OCI-LY7 (cell line): ENCODE measurements around the gene PTPRM. TPM values are rescaled to one million over a fixed set of nuclear protein-coding genes. Genes with fewer than 3 reads are reported as not detected.

Source experiments
- BruUV-seq: library from RNA; stranded (reverse); fragments of 400-500 nt; replicated peaks from 2 replicates; lab custom pipeline; 2021; lab: Mats Ljungman, UMichigan
- CTCF ChIA-PET: fragments of 300-600 bp; sonication (Branson Sonifier 250); formaldehyde crosslinking; loops from one replicate; lab custom pipeline; 2022; ENCODE audit warnings: antibody characterized with exemption; ENCODE audit not compliant: unreplicated experiment; lab: Charles Lee
- POLR2A ChIA-PET: fragments of 300-600 bp; sonication (Branson Sonifier 250); formaldehyde crosslinking; loops from one replicate; lab custom pipeline; 2022; ENCODE audit warnings: antibody characterized with exemption; lab: Charles Lee
- DNase-seq: peaks from one replicate; pipeline ENCODE4 v3.0.0-alpha.2; 2015; ENCODE audit warnings: low spot score
- H2AFZ ChIP-seq: fragments of 200-600 bp; sonication (generic), shearing (Covaris generic); 2 replicates; pipeline ENCODE4 v1.6.1; 2014; ENCODE audit warnings: mild to moderate bottlenecking, antibody characterized with exemption, low read length, moderate library complexity
- H3K27ac ChIP-seq: fragments of 200-600 bp; sonication (generic); 2 replicates; pipeline ENCODE4 v1.5.1; 2014; ENCODE audit warnings: mixed run types, low read depth, mild to moderate bottlenecking, moderate library complexity, low read length, inconsistent platforms; ENCODE audit not compliant: poor library complexity, severe bottlenecking
- H3K36me3 ChIP-seq: fragments of 200-600 bp; sonication (generic); 2 replicates; pipeline ENCODE4 v1.6.1; 2014; ENCODE audit warnings: mild to moderate bottlenecking, antibody characterized with exemption, low read length, moderate library complexity, mixed read lengths; ENCODE audit not compliant: insufficient read depth
- H3K4me1 ChIP-seq: fragments of 200-600 bp; sonication (generic); 2 replicates; pipeline ENCODE4 v1.5.1; 2014; ENCODE audit warnings: mild to moderate bottlenecking, low read length; ENCODE audit not compliant: insufficient read depth, poor library complexity, severe bottlenecking
- H3K4me2 ChIP-seq: fragments of 200-600 bp; sonication (generic); 2 replicates; pipeline ENCODE4 v1.6.1; 2014; ENCODE audit warnings: mild to moderate bottlenecking, low read length
- H3K4me3 ChIP-seq: fragments of 200-600 bp; sonication (generic); 2 replicates; pipeline ENCODE4 v1.5.1; 2014; ENCODE audit warnings: mild to moderate bottlenecking, low read depth, low read length; ENCODE audit not compliant: poor library complexity, severe bottlenecking
- H3K79me2 ChIP-seq: fragments of 200-600 bp; sonication (generic); 2 replicates; pipeline ENCODE4 v1.6.1; 2016; ENCODE audit warnings: low read depth, mild to moderate bottlenecking, low read length, moderate library complexity, mixed read lengths; ENCODE audit not compliant: insufficient read depth
- H3K9me2 ChIP-seq: fragments of 200-600 bp; sonication (generic); 2 replicates; pipeline ENCODE4 v1.6.1; 2016; ENCODE audit warnings: mild to moderate bottlenecking, low read length, mixed read lengths; ENCODE audit not compliant: insufficient read depth
- H3K9me3 ChIP-seq: fragments of 200-600 bp; sonication (generic); 2 replicates; pipeline ENCODE4 v1.6.1; 2014; ENCODE audit warnings: mild to moderate bottlenecking, mixed run types, low read length, mixed read lengths
- H4K20me1 ChIP-seq: fragments of 200-600 bp; sonication (generic); 2 replicates; pipeline ENCODE4 v1.6.1; 2014; ENCODE audit warnings: mild to moderate bottlenecking, antibody characterized with exemption, low read length, moderate library complexity, mixed read lengths; ENCODE audit not compliant: insufficient read depth
- EZH2phosphoT487 ChIP-seq: fragments of 200-600 bp; sonication (generic); IDR thresholded peaks from 2 replicates; pipeline ENCODE4 v1.6.1; 2018; ENCODE audit warnings: low read depth, borderline replicate concordance, mild to moderate bottlenecking, mixed run types, antibody characterized with exemption, low read length, moderate library complexity, mixed read lengths
- intact Hi-C: fragments of 100-400 bp; cut with micrococcal nuclease; formaldehyde crosslinking; loops from one replicate; pipeline ENCODE4 v1.10.0; 2022; ENCODE audit not compliant: unreplicated experiment
- total RNA-seq, 2 experiments: library from RNA; depleted of rRNA in 1 of 2; stranded (reverse); fragments of >200 nt in 1 of 2; shearing (Covaris generic) in 1 of 2; gene quantifications; 2 replicates each; pipeline ENCODE4 v1.2.3, GENCODE V29; 2014 to 2022
- TF ChIP-seq, protein P1 (sequence below): fragments of 200-600 bp; sonication (generic); conservative IDR thresholded peaks from 2 replicates; pipeline ENCODE4 v1.5.1; 2014; ENCODE audit warnings: mild to moderate bottlenecking, antibody characterized with exemption, low read length, moderate library complexity, mixed read lengths

The PTPRM gene
- total RNA-seq, 2 experiments from 2014 or later: not detected

DNA sequence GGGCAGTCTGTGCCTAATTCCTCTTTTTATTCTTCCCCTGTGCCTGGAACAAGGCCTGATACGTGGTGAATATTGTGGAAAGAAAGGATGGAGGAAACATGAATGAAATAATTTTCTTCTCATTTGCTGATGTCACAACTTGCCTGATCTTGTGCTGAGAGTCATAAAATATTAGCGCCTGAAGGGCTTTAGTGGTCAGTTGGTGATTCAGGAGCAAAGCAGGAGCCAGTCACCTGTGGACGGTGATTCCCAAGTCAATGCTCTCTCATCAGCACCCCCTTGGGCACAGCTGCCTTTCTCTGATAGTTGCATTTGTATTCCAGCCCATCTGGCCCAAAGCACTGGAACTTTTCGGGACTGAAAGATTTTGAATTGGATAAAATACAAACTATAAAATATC lies 539.5 kb downstream of the PTPRM start:
- DNase-seq: no peak
- Histone ChIP-seq H3K4me3 (no peak overlapping the region), H3K36me3 (no peaks in the 10 kb centered on the region), H3K9me3 (no peaks in the 10 kb centered on the region), H3K27ac (no peak overlapping the region), H3K79me2 (no peaks in the 10 kb centered on the region), H3K9me2 (no peaks in the 10 kb centered on the region), H3K4me2 (no peak overlapping the region), H2AFZ (no peak overlapping the region), H4K20me1 (no peaks in the 10 kb centered on the region), H3K4me1 (no peaks in the 10 kb centered on the region)
- no peak for TF ChIP-seq EZH2phosphoT487
- TF ChIP-seq, protein P1, sequence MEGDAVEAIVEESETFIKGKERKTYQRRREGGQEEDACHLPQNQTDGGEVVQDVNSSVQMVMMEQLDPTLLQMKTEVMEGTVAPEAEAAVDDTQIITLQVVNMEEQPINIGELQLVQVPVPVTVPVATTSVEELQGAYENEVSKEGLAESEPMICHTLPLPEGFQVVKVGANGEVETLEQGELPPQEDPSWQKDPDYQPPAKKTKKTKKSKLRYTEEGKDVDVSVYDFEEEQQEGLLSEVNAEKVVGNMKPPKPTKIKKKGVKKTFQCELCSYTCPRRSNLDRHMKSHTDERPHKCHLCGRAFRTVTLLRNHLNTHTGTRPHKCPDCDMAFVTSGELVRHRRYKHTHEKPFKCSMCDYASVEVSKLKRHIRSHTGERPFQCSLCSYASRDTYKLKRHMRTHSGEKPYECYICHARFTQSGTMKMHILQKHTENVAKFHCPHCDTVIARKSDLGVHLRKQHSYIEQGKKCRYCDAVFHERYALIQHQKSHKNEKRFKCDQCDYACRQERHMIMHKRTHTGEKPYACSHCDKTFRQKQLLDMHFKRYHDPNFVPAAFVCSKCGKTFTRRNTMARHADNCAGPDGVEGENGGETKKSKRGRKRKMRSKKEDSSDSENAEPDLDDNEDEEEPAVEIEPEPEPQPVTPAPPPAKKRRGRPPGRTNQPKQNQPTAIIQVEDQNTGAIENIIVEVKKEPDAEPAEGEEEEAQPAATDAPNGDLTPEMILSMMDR: no peak
- intact Hi-C loops: no loop called here
- ChIA-PET CTCF (no interaction called here), POLR2A (interaction anchor here (0.7 kb wide), 1 partner anchor 519 kb away, joined by 3 read pairs; no protein-coding TSS in a partner anchor)
- BruUV-seq: no TSS peak

DNA sequence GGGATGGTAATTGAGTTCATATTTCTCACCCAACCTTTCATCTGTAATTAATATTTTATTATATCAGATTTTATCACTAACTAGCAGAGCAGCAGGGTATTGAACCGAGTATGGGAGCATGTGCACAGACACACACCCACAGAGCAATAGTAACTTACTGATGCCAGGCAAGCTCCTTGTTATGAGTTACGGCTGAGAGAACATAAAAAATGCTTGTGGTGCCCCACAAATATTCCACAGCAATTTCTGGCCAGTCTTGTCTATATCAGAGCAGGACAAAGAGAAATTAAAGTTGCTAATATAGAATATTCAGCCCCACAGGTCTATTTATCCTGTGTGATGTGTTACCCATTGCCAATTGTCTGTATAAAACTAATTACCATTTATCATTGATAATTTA lies 540.3 kb downstream of the PTPRM start:
- BruUV-seq: no TSS peak
- POLR2A ChIA-PET: interaction anchor here (0.5 kb wide), 1 partner anchor 307 kb away, joined by 3 read pairs; no protein-coding TSS in a partner anchor
- no peak overlapping the region for H3K27ac ChIP-seq
- no peaks in the 10 kb centered on the region for H3K9me3 ChIP-seq
- intact Hi-C loops: no loop called here
- H3K4me1 ChIP-seq: no peaks in the 10 kb centered on the region
- CTCF ChIA-PET: no interaction called here
- H4K20me1 ChIP-seq: no peaks in the 10 kb centered on the region
- no peak for DNase-seq
- TF ChIP-seq EZH2phosphoT487: no peak
- TF ChIP-seq, protein P1: no peak
- no peaks in the 10 kb centered on the region for H3K9me2 ChIP-seq
- no peaks in the 10 kb centered on the region for H3K36me3 ChIP-seq
- H3K4me3 ChIP-seq: no peak overlapping the region
- H3K79me2 ChIP-seq: no peaks in the 10 kb centered on the region
- no peak overlapping the region for H2AFZ ChIP-seq
- no peak overlapping the region for H3K4me2 ChIP-seq

DNA sequence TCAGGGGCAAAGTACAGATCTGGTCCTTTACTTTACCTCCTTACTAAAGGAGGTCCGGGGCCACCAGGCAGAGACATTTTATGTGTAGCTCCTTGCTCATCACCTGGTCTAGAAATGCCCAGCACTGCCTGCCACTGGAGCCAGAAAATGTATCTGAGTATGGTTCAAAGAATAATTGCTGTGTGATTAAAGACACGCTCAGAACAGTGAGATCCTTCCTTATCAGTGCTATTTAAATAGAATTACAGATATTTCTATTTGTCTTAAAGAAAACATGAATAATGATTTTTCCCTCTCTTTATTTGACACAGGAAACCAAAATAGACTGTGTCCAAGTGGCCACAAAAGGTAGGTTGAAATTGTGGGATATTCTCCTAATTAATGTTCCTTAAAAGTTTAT lies 547.4 kb downstream of the PTPRM start:
- H3K9me2 ChIP-seq: no peaks in the 10 kb centered on the region
- intact Hi-C loops: no loop called here
- H3K9me3 ChIP-seq: no peaks in the 10 kb centered on the region
- no peak overlapping the region for H2AFZ ChIP-seq
- TF ChIP-seq, protein P1: no peak
- no peak for TF ChIP-seq EZH2phosphoT487
- no peak overlapping the region for H3K4me2 ChIP-seq
- no peak for DNase-seq
- no peaks in the 10 kb centered on the region for H3K36me3 ChIP-seq
- no peaks in the 10 kb centered on the region for H3K79me2 ChIP-seq
- H3K27ac ChIP-seq: no peak overlapping the region
- BruUV-seq: no TSS peak
- ChIA-PET POLR2A (no interaction called here), CTCF (no interaction called here)
- no peaks in the 10 kb centered on the region for H4K20me1 ChIP-seq
- no peaks in the 10 kb centered on the region for H3K4me1 ChIP-seq
- H3K4me3 ChIP-seq: no peak overlapping the region
